Endodermal cell (in vitro differentiated cells): ENCODE data around the gene BCAN. TPM values are rescaled to one million over a fixed set of nuclear protein-coding genes. Genes with fewer than 3 reads are reported as not detected.
A peak's percentile ranks its signal among the peaks of the same experiment; 100 is the strongest.

Experiments used
- DNase-seq: peaks from one replicate; pipeline ENCODE4 v3.0.0-alpha.2; 2017
- H3K27ac ChIP-seq: 2 replicates; pipeline ENCODE4 v1.5.1; 2013; ENCODE audit warnings: mild to moderate bottlenecking, low read depth, low read length, moderate library complexity
- H3K27me3 ChIP-seq: 2 replicates; pipeline ENCODE4 v1.6.1; 2013; ENCODE audit warnings: mild to moderate bottlenecking, low read length, moderate library complexity; ENCODE audit not compliant: insufficient read depth, control insufficient read depth, poor library complexity, severe bottlenecking
- H3K36me3 ChIP-seq: 2 replicates; pipeline ENCODE4 v1.7.0; 2013; ENCODE audit warnings: mild to moderate bottlenecking, low read length, moderate library complexity; ENCODE audit not compliant: control insufficient read depth, insufficient read depth
- H3K4me1 ChIP-seq: one replicate; pipeline ENCODE4 v1.7.0; 2013; ENCODE audit warnings: low read length; ENCODE audit not compliant: control insufficient read depth, insufficient read depth
- H3K4me3 ChIP-seq: 2 replicates; pipeline ENCODE4 v1.5.1; 2013; ENCODE audit warnings: mild to moderate bottlenecking, low read length, moderate library complexity
- H3K9ac ChIP-seq: 2 replicates; pipeline ENCODE4 v1.6.1; 2013; ENCODE audit warnings: mild to moderate bottlenecking, low read length, moderate library complexity; ENCODE audit not compliant: poor library complexity, severe bottlenecking; ENCODE audit errors: extremely low read depth
- H3K9me3 ChIP-seq: 2 replicates; pipeline ENCODE4 v1.6.1; 2013; ENCODE audit warnings: mild to moderate bottlenecking, low read length, moderate library complexity; ENCODE audit not compliant: control insufficient read depth
- H3K27ac Mint-ChIP-seq: 2 replicates; pipeline ENCODE4 v1.8.0; 2020; ENCODE audit warnings: mixed read lengths
- H3K27me3 Mint-ChIP-seq: 2 replicates; pipeline ENCODE4 v1.8.0; 2021; ENCODE audit warnings: mild to moderate bottlenecking, mixed read lengths; ENCODE audit not compliant: insufficient read depth
- H3K36me3 Mint-ChIP-seq: 2 replicates; pipeline ENCODE4 v1.8.0; 2020; ENCODE audit warnings: low read depth, mixed read lengths
- H3K4me1 Mint-ChIP-seq: 2 replicates; pipeline ENCODE4 v1.8.0; 2020; ENCODE audit warnings: mixed read lengths
- H3K4me3 Mint-ChIP-seq: 2 replicates; pipeline ENCODE4 v1.8.0; 2020; ENCODE audit warnings: mild to moderate bottlenecking, moderate library complexity, mixed read lengths
- H3K9me3 Mint-ChIP-seq: 2 replicates; pipeline ENCODE4 v1.8.0; 2020; ENCODE audit warnings: mild to moderate bottlenecking, mixed read lengths
- WGBS, 2 experiments: methylation state at CpG; one replicate each; pipeline versions ENCODE4 v1.1.5 to v1.1.7; 2013; ENCODE audit warnings: missing lambda C conversion rate in 2 of 2, mixed read lengths in 1 of 2; ENCODE audit not compliant: insufficient coverage in 1 of 2, insufficient read length in 1 of 2; 5-methylcytosine and 5-hydroxymethylcytosine counted together
- total RNA-seq, 2 donors: library from RNA; stranded (reverse); fragmentation: NEBNext Ultra II Directional in 1 of 2; extraction: Animal tissue kit (Norgen Biotek cat#: 25700) in 1 of 2; gene quantifications; 2 replicates in 1 of 2; 3 replicates in 1 of 2; pipeline ENCODE4 v1.2.1, GENCODE V29; 2021
- TF ChIP-seq, protein P1 (sequence below): fragments of 200-600 bp; sonication (generic); conservative IDR thresholded peaks from 2 replicates; pipeline ENCODE4 v1.5.0; 2021; ENCODE audit warnings: antibody characterized with exemption, mild to moderate bottlenecking

BCAN gene
- total RNA-seq, 2 donors from 2014 or later = 0.31 TPM; not detected in 1

DNA sequence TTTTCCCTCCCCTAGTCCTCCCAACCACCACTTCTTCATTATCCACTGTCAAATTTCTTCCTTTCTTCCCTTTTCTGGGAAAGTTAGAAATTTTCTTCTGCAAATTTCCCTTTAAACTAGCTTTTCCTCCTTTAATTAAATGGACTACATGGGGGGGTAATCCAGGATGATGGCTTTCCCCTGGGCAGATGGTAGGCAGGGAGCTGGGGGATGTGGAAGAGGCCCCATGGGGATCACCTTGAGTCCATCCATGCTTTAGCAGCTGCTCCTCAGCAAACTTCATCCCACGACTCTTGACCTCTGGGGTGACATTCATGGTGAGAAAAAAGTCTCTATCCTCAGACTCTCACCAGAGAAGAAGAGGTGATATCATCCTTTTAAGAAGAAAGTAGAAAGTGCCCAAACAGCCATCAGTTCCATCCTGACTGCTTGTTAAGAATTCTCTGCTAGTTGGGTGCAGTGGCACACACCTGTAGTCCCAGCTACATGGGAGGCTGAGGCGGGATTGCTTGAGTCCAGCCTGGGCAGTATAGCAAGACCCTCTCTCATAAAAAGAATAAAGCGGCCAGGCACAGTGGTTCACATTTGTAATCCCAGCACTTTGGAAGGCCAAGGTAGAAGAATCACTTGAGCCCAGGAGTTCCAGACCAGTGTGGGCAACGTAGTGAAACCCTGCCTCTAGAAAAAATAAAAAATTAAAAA is 43.0 kb upstream of the BCAN start:
- Mint-ChIP-seq H3K27me3 (no peaks in the 10 kb centered on the region), H3K27ac (no peak overlapping the region), H3K36me3 (peaks cover 32% of the 10 kb centered on the region), H3K4me3 (no peak overlapping the region), H3K4me1 (peaks cover 4% of the 10 kb centered on the region), H3K9me3 (no peaks in the 10 kb centered on the region)
- H3K36me3 ChIP-seq = peaks cover 45% of the 10 kb centered on the region
- H3K4me3 ChIP-seq = no peak overlapping the region
- H3K9me3 ChIP-seq = no peaks in the 10 kb centered on the region
- TF ChIP-seq, protein P1, sequence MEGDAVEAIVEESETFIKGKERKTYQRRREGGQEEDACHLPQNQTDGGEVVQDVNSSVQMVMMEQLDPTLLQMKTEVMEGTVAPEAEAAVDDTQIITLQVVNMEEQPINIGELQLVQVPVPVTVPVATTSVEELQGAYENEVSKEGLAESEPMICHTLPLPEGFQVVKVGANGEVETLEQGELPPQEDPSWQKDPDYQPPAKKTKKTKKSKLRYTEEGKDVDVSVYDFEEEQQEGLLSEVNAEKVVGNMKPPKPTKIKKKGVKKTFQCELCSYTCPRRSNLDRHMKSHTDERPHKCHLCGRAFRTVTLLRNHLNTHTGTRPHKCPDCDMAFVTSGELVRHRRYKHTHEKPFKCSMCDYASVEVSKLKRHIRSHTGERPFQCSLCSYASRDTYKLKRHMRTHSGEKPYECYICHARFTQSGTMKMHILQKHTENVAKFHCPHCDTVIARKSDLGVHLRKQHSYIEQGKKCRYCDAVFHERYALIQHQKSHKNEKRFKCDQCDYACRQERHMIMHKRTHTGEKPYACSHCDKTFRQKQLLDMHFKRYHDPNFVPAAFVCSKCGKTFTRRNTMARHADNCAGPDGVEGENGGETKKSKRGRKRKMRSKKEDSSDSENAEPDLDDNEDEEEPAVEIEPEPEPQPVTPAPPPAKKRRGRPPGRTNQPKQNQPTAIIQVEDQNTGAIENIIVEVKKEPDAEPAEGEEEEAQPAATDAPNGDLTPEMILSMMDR = no peak
- no peak overlapping the region for H3K27ac ChIP-seq
- no peak for DNase-seq
- no peak overlapping the region for H3K9ac ChIP-seq
- H3K4me1 ChIP-seq = no peaks in the 10 kb centered on the region
- H3K27me3 ChIP-seq = no peaks in the 10 kb centered on the region
- 78 to 95% methylated on average over 2 to 4 of the region's 4 CpGs for WGBS, 2 experiments

DNA sequence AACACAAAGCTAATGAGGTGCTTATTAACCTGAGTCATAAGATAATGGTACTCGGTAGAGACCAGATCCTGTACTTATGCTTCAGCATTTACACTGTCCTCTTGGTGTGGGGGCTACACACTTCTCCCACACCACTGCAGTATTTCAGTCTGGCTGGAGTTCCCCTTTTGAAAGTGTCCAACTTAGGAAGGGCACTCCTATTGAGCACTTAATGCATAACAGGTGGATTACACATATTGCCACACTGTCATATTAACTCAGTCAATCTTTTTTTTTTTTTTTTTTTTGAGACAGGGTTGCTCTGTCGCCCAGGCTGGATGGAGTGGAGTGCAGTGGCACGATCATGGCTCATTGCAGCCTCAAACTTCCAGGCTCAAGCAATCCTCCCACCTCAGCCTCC is 42.1 kb upstream of the BCAN start:
- TF ChIP-seq, protein P1 = peak; percentile 13
- H3K4me3 ChIP-seq = no peak overlapping the region
- Mint-ChIP-seq H3K9me3 (no peaks in the 10 kb centered on the region), H3K27ac (no peak overlapping the region), H3K4me3 (peak overlapping the region; percentile 79), H3K36me3 (peaks cover 29% of the 10 kb centered on the region), H3K4me1 (peaks cover 4% of the 10 kb centered on the region), H3K27me3 (no peaks in the 10 kb centered on the region)
- no peaks in the 10 kb centered on the region for H3K27me3 ChIP-seq
- peaks cover 39% of the 10 kb centered on the region for H3K36me3 ChIP-seq
- WGBS, 2 experiments = 96 to 100% methylated on average over 3 of the region's 3 CpGs
- H3K9ac ChIP-seq = no peak overlapping the region
- no peak for DNase-seq
- H3K4me1 ChIP-seq = no peaks in the 10 kb centered on the region
- H3K27ac ChIP-seq = no peak overlapping the region
- H3K9me3 ChIP-seq = no peaks in the 10 kb centered on the region

DNA sequence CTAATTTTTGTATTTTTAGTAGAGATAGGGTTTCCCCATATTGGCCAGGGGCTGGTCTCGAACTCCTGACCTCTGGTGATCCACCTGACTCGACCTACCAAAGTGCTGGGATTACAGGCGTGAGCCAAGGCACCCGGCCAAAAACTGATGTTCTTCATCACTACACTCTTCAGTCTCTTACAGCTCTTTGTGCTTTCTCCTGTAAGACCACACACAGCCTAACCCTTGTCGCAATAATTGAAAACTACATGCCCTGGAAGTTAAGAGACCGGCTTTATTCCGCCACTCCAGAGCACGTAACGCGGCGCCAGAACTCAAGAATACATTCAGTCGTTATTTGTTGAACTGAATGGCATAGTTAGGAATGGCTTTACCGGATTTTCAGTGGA is 41.2 kb upstream of the BCAN start:
- Histone ChIP-seq H3K27me3 (no peaks in the 10 kb centered on the region), H3K9ac (peak overlapping the region; percentile 82), H3K9me3 (no peaks in the 10 kb centered on the region), H3K4me3 (peak overlapping the region; percentile 94), H3K4me1 (no peaks in the 10 kb centered on the region), H3K27ac (no peak overlapping the region), H3K36me3 (peaks cover 34% of the 10 kb centered on the region)
- Mint-ChIP-seq H3K4me3 (peak overlapping the region; percentile 79), H3K27me3 (no peaks in the 10 kb centered on the region), H3K36me3 (peaks cover 22% of the 10 kb centered on the region), H3K27ac (peak overlapping the region; percentile 94), H3K9me3 (no peaks in the 10 kb centered on the region), H3K4me1 (peaks cover 4% of the 10 kb centered on the region)
- DNase-seq = no peak
- 3 to 8% methylated on average over 11 to 13 of the region's 13 CpGs for WGBS, 2 experiments
- TF ChIP-seq, protein P1 = no peak
